ENCODE measurements around the gene RRAS.
"Not testable (repeated sequence)": the region's sequence is repeated elsewhere in the genome, so short reads cannot be mapped to it uniquely, and the experiment has no call there.

The RRAS gene

DNA sequence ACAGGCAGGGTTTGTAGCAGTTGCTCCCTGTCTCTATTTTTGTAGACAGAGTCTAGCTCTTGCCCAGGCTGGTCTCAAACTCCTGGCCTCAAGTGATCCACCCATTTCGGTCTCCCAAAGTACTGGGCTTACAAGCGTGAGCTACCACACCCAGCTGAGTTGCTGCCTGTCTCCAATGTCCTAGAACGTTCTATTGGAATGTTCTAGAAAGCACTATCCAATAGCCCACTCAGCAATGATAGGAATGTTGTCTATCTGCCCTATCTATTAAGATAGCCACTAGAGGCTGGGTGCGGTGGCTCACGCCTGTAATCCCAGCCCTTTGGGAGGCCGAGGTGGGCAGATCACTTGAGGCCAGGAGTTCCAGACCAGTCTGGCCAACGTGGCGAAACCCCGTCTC, 6.7 kb downstream of the RRAS start:
- FAIRE-seq; DNase-seq (ENCODE audit: low spot score): not testable (repeated sequence)

- no peak for DNase-seq (ENCODE audit: low spot score)
- no peak for FAIRE-seq
These were observed 7.4 kb downstream of the RRAS start for GRCh38 chr19:49632576-49632975.

- DNase-seq (ENCODE audit: low spot score) (no peak), FAIRE-seq (no peak)
These were observed 8.2 kb downstream of the RRAS start for GRCh38 chr19:49631610-49632192.

DNA sequence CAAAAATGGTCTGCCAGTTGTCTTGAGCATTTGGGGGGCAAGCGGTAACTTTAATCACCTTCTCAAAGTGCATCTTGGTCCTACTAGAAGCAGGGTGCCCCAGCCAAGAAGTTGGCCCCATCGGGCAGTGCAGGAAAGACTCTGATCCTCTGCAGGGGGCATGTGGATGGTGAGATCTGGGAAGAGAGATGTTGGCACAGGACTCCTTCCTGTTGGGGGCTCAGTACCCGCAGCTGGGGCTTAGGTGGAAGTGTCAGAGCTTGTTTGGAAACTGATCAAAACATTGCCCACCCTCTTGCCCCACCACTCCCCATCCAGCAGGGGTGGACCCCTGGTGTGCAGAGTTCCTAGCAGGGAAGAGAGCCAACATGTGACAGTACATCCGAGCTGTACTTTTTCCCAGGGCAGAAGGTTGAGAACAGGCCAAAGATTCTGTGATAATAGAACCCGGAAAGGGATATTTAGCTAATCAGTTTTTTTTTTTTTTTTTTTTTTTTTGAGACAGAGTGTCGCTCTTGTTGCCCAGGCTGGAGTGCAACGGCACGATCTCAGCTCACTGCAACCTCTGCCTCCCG, 8.8 kb downstream of the RRAS start:
- FAIRE-seq (no peak), DNase-seq (ENCODE audit: low spot score) (no peak)

DNA sequence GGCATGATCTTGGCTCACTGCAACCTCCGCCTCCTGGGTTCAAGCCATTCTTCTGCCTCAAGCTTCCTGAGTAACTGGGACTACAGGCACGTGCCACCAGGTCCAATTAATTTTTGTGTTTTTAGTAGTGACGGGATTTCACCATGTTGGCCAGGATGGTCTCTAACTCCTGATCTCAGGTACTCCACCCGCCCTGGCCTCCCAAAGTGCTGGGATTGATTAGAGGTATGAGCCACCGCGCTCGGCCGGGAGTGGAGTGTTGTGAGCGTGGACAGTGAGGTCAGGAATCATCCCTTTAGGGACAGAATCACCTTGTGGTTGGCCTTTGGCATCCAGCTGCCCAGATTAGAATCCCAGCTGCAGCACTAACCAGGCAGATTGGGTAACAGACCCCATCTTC, 10.3 kb downstream of the RRAS start:
- FAIRE-seq, result no peak
- no peak for DNase-seq (ENCODE audit: low spot score)

DNA sequence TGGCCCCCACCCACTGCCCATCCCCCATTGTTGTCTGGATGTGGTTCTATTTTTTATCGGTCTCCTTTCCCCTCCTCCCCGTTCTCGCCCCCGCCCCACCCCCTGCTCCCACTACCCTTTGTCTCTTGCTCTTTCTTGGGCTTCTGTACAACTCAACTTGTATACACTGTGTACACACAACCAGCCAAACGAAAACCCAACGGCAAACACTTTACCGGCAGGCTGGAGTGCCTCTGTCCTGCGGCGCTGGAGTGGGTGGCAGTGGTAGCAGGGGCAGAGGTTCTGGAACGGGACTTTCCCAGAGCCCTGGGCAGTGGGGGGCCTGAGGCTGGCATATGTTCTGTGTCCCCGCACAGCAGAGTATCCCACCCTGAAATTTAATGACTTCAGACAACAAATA, 13.7 kb downstream of the RRAS start:
- FAIRE-seq (no peak), DNase-seq (ENCODE audit: low spot score) (no peak)

DNA sequence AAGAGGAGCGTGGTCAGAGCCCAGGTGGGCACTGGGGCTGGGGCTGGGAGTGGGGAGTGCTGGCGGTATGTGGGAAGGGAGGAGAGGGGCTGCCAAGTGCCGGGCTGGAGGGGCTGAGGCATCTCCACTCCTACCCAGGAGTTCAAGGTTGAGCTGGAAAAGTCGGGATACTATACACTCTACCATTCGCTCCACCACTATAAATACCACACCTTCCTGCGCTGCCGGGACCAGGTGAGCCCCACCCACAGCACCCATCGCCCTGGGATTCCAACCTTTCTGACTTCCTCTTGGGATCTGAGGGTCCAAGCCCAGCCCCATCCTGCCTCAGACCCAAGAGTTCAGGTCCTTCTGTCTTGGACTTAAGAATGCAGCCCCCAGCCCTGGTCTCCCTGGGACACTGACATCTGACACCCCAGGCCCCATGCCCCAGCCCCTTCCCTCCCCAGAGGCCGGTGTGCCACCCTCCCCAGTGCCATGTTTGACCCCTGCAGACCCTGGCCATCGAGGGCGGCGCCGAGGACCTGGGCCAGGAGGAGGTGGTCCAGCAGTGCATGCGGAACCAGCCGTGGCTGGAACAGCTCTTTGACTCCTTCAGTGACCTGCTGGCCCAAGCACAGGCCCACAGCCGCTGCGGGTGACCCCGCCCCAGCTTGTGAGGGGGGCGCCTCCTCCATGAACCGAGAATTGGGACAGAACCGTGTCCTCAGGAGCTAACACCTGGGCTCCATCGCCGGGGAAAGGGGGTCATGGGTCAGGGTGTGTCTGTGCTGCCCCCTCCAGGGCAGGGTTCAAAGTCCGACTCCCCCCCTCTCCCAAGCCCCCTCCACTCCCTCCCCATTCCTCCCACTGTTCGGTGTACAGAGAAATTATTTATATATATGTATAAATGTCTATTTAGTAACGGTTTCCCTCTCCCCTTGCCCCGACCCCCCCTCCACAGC, 14.7 kb downstream of the RRAS start:
- no peak for DNase-seq (ENCODE audit: low spot score)
- no peak for FAIRE-seq

GRCh38 chr19:49617860-49618259, 22.1 kb downstream of the RRAS start:
- FAIRE-seq; DNase-seq (ENCODE audit: low spot score): not testable (repeated sequence)

DNA sequence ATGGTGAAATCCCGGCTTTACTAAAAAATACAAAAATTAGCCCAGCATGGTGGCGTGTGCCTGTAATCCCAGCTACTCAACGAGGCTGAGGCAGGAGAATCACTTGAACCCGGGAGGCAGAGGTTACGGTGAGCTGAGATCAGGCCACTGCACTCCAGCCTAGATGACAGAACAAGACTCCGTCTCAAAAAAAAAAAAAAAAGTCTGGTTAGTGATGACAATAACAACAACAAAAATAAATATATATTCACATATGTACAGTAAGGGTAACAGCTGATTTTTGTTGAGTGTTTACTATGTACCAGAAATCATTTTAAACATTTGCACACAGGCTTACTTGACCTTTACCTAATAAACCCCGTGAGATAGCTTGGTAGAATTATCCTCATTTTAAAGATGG, 23.0 kb downstream of the RRAS start:
- DNase-seq (ENCODE audit: low spot score) (no peak), FAIRE-seq (no peak)

GRCh38 chr19:49616532-49616931, 23.4 kb downstream of the RRAS start:
- DNase-seq (ENCODE audit: low spot score) (no peak), FAIRE-seq (no peak)

GRCh38 chr19:49615861-49616260, 24.1 kb downstream of the RRAS start:
- DNase-seq (ENCODE audit: low spot score) (no peak), FAIRE-seq (no peak)

- DNase-seq (ENCODE audit: low spot score), result no peak
- FAIRE-seq, result no peak
These were observed 25.7 kb downstream of the RRAS start for GRCh38 chr19:49614096-49614833.

GRCh38 chr19:49613374-49613773, 26.6 kb downstream of the RRAS start:
- DNase-seq (ENCODE audit: low spot score), result no peak
- FAIRE-seq, result no peak

GRCh38 chr19:49609499-49610092, 30.3 kb downstream of the RRAS start:
- no peak for DNase-seq (ENCODE audit: low spot score)
- FAIRE-seq, result no peak

- no peak for DNase-seq (ENCODE audit: low spot score)
- FAIRE-seq, result no peak
These were observed 34.3 kb downstream of the RRAS start for GRCh38 chr19:49605605-49606004.

GRCh38 chr19:49602806-49603205, 37.1 kb downstream of the RRAS start:
- FAIRE-seq, result no peak
- no peak for DNase-seq (ENCODE audit: low spot score)

DNA sequence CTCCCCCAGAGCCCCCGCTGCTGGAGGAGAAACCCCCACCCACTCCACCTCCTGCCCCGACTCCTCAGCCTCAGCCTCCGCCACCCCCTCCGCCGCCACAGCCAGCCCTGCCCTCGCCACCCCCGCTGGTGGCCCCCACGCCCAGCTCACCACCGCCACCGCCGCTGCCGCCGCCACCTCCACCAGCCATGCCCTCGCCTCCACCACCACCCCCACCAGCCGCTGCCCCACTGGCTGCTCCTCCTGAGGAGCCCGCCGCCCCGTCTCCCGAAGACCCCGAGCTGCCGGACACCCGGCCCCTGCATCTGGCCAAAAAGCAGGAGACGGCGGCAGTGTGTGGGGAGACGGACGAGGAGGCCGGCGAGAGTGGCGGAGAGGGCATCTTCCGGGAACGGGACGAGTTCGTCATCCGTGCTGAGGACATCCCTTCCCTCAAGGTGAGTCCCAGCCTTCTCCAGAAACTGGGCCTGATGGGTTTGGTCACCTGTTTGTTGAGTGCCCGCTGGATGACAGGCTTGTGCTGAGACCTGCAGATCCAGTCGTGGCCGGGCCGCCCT, 38.4 kb downstream of the RRAS start:
- FAIRE-seq, result no peak
- DNase-seq (ENCODE audit: low spot score), result no peak

GRCh38 chr19:49599378-49600295, 40.3 kb downstream of the RRAS start:
- no peak for DNase-seq (ENCODE audit: low spot score)
- no peak for FAIRE-seq

- DNase-seq (ENCODE audit: low spot score), result no peak
- FAIRE-seq, result no peak
These were observed 42.3 kb downstream of the RRAS start for GRCh38 chr19:49597703-49597974.

DNA sequence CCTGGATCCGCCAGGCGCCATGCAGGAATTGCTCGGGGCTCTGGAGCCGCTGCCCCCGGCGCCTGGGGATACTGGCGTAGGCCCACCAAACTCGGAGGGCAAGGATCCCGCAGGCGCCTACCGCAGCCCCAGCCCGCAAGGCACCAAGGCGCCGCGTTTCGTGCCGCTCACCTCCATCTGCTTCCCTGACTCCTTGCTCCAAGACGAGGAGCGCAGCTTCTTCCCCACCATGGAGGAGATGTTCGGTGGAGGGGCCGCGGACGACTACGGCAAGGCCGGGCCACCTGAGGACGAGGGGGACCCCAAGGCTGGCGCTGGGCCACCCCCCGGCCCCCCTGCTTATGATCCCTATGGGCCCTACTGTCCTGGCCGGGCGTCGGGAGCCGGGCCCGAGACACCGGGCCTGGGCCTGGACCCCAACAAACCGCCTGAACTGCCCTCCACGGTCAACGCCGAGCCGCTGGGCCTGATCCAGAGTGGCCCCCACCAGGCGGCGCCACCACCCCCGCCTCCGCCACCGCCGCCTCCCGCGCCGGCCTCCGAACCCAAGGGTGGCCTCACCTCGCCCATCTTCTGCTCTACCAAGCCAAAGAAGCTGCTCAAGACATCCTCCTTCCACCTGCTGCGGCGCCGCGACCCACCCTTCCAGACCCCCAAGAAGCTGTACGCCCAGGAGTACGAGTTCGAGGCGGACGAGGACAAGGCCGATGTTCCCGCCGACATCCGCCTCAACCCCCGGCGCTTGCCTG, 42.8 kb downstream of the RRAS start:
- FAIRE-seq (no peak), DNase-seq (ENCODE audit: low spot score) (no peak)

Data from urothelium cell line (cell line).